ENCODE measurements around the gene ALDH1L1.
"Not testable (repeated sequence)": the region's sequence is repeated elsewhere in the genome, so short reads cannot be mapped to it uniquely, and the experiment has no call there.

The ALDH1L1 gene

GRCh38 chr3:126078866-126079265, 101.5 kb downstream of the ALDH1L1 start:
- DNase-seq = no peak

GRCh38 chr3:126077754-126078153, 102.6 kb downstream of the ALDH1L1 start:
- no peak for DNase-seq

- no peak for DNase-seq
Observed at GRCh38 chr3:126076140-126076539, 104.2 kb downstream of the ALDH1L1 start.

GRCh38 chr3:126070146-126070545, 110.2 kb downstream of the ALDH1L1 start:
- DNase-seq = no peak

GRCh38 chr3:126067959-126068358, 112.4 kb downstream of the ALDH1L1 start:
- no peak for DNase-seq

- not testable (repeated sequence) for DNase-seq
Observed at GRCh38 chr3:126066676-126067075, 113.7 kb downstream of the ALDH1L1 start.

- DNase-seq = no peak
Observed at GRCh38 chr3:126065876-126066275, 114.5 kb downstream of the ALDH1L1 start.

GRCh38 chr3:126064627-126065258, 115.6 kb downstream of the ALDH1L1 start:
- DNase-seq = no peak

- no peak for DNase-seq
Observed at GRCh38 chr3:126063358-126063965, 116.9 kb downstream of the ALDH1L1 start.

- DNase-seq = no peak
Observed at GRCh38 chr3:126061301-126062032, 118.9 kb downstream of the ALDH1L1 start.

- DNase-seq = no peak
Observed at GRCh38 chr3:126060613-126061145, 119.7 kb downstream of the ALDH1L1 start.

- DNase-seq = no peak
Observed at GRCh38 chr3:126058666-126059065, 121.7 kb downstream of the ALDH1L1 start.

GRCh38 chr3:126057936-126058335, 122.5 kb downstream of the ALDH1L1 start:
- DNase-seq = no peak

GRCh38 chr3:126057501-126057819, 122.9 kb downstream of the ALDH1L1 start:
- no peak for DNase-seq

GRCh38 chr3:126056681-126057500, 123.5 kb downstream of the ALDH1L1 start:
- no peak for DNase-seq

GRCh38 chr3:126056088-126056487, 124.3 kb downstream of the ALDH1L1 start:
- no peak for DNase-seq

- DNase-seq = no peak
Observed at GRCh38 chr3:126054870-126055269, 125.5 kb downstream of the ALDH1L1 start.

- no peak for DNase-seq
Observed at GRCh38 chr3:126053949-126054569, 126.3 kb downstream of the ALDH1L1 start.

All from GF-D8 (cell line).